Erythroblast (primary cell): ENCODE measurements around the gene PIP5K1C.

ENCODE experiments used
- DNase-seq, 2 experiments: peaks; one replicate each; lab custom pipeline; 2025; lab: John Stamatoyannopoulos, UW
- GATA1 ChIP-seq: IDR thresholded peaks from 2 replicates; pipeline ENCODE4 v1.6.1; 2011; ENCODE audit warnings: low read depth, mild to moderate bottlenecking, control low read depth, low read length, moderate library complexity
- POLR2A ChIP-seq: IDR thresholded peaks from 2 replicates; pipeline ENCODE4 v1.6.1; 2011; ENCODE audit warnings: mild to moderate bottlenecking, low read length

Gene PIP5K1C

GRCh38 chr19:3710265-3710812 is 10.1 kb upstream of the PIP5K1C start:
- no peak for DNase-seq
- TF ChIP-seq GATA1 (no peak), POLR2A (no peak)

DNA sequence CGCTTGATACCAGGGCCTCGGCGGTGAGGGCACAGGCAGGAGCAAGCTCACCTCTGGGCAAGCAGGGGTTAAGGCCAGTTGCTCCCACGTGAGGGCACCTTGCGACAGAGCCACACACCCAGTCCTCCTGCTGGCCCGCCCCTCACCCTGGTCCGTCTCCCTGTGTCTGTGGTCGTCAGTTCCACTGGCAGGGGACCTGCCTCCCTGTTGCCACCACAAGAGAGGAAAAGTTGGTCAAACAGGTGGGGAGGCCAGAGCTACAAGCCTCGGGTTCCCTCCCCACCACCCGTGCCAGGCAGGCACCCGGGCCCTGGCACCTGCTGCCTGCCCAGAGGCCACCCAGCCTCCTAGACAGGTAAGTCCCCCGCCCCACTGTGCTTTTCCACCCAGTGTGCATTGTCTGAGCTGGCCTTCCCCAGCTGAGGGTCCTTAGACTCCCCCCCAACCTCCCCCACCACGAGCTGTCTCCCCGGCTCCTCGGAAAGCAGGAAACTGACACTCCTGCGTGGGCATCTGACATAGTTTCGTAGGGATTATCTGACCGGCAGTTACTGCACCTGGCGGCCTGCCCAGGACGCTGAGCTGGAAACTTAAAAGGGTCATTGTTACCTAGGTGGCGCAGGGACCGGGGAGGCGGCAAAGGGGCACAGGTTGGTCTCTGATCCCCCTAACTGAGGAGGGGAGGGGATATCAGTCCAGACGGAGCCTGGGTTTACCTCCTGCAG is 8.1 kb upstream of the PIP5K1C start, which contains the start of gene TJP3:
Gene TJP3, plus strand, starts transcription at position 178 of the 725 bp plus-strand sequence. CDS start 20,049 bp downstream, outside the sequence.
- no peak for DNase-seq
- no peak for TF ChIP-seq GATA1
- no peak for TF ChIP-seq POLR2A

- TF ChIP-seq GATA1 (no peak), POLR2A (no peak)
- no peak for DNase-seq
Observed at GRCh38 chr19:3707868-3708206, 7.6 kb upstream of the PIP5K1C start.

DNA sequence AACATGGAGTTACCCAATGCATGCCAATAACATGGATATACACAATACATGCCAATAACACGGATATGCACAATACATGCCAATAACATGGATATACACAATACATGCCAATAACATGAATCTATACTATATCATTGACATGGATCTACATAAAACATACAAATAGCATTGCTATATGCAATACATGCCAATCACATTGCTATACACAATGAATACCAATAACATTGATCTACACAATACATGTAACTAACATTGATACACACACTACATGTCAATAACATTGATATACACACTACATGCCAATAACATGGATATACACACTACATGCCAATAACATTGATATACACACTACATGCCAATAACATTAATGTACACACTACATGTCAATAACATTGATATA is 932 bp upstream of the PIP5K1C start:
- TF ChIP-seq GATA1 (no peak), POLR2A (no peak)

GRCh38 chr19:3699741-3700241 is 477 bp downstream of the PIP5K1C start:
- DNase-seq: peak in 1 of 2 experiments; percentile 55
- TF ChIP-seq GATA1: no peak
- no peak for TF ChIP-seq POLR2A

More for the DNA sequence above, 932 bp upstream of the PIP5K1C start:
- no peak for DNase-seq

DNA sequence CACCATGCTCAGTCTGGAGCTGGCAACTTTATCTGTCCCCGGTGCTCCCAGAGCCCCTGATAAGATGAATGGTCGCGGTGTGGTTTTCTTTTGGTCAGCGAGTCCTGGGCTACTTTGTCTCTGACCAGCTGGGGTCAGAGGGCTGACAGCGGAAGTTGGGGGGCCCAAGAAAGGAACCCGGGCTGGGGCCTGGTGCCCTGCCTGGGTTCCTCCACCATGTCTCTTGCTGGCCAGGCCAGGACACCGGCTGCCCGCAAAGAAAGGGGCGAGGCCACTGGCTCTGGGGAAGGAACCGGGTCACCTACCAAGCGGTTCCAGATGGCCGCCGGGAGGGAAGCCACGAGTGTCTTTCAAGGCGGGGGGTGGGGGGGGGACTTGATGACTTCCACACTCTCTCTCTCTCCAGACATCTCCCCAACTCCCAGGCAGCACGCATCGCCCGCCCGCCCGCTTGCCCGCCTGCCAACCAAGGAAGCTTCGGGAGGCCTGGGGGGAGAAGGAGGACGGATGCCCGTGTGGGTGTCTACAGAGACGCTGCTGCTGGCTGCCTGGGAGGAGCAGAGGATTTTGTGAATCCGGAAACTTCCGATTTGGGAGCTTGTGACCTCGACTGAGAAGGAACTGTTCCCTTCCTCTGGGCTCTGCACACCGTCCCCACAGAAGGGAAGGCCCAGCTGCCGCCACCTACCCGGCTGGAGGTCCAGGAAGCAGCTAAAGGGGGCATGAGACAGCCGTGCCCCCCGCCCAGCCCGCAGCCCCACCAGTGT is 1.1 kb downstream of the PIP5K1C start:
- peak in 1 of 2 experiments; percentile 61 for DNase-seq
- TF ChIP-seq POLR2A: no peak
- TF ChIP-seq GATA1: no peak

- TF ChIP-seq GATA1: no peak
- peak in 1 of 2 experiments; percentile 38 for DNase-seq
Observed at GRCh38 chr19:3698386-3698950, 1.8 kb downstream of the PIP5K1C start.

GRCh38 chr19:3697671-3698385 is 2.4 kb downstream of the PIP5K1C start:
- no peak for TF ChIP-seq POLR2A
- TF ChIP-seq GATA1: no peak
- DNase-seq: no peak

GRCh38 chr19:3697094-3697493 is 3.2 kb downstream of the PIP5K1C start:
- DNase-seq: no peak
- TF ChIP-seq POLR2A (no peak), GATA1 (no peak)

GRCh38 chr19:3696660-3696995 is 3.6 kb downstream of the PIP5K1C start:
- no peak for TF ChIP-seq POLR2A
- TF ChIP-seq GATA1: no peak
- no peak for DNase-seq

- no peak for DNase-seq
- no peak for TF ChIP-seq POLR2A
- TF ChIP-seq GATA1: no peak
Observed at GRCh38 chr19:3695986-3696659, 4.1 kb downstream of the PIP5K1C start.

DNA sequence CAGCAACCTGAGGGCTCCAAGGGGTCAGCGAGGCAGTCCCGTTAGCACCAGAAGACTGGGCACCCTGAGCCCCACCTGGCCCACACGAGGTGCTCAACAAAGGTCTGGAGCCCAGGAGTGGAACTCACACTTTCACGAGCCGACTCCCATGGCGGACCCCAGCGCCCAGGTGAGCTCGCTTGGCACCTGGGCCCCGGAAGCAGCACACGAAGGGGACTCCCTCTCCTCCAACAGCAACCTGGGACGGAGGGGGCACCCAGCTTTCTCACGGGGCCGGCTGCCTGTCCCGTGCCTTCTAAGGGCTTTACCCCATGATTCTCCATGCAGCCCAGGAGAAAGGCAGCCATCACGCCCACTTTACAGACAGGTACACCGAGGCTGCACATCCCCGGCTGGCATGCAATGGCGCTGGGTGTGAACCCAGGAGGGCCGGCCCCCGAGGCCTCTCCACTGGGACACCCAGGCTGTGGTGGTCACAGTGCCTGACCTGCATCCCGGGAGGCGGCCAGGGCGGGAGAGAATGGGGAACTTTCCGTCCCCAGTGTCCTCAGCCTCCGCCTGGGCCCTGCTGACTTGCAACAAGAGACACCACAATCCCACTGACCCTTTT is 5.0 kb downstream of the PIP5K1C start:
- DNase-seq: no peak
- TF ChIP-seq POLR2A (no peak), GATA1 (no peak)
